ENCODE measurements around the gene PLXNA2.

PLXNA2 gene

DNA sequence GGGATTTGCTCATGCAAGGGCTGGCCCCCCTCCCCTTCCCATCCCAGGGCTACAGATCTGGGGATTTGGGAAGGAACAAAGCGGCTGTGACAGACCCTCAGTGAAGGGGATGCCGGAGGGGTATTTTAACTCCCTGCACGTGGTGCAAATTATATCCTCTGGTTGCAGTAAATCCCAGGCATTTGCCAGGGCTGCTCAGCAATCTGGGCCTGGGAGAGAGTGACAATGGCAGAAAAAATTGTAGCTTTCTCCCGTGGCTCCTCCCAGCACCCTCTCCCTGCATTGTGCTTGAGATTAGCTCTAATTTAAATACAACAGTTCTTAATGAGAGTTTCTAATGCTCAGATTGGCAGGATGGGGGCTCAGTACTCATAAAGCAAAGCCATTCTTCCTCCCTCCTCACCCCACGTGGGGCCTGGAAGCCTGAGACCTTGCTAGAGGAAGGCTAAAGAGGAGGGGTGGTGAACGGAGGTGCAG is 203.3 kb downstream of the PLXNA2 start:
- no peak for ATAC-seq
- no peak for TF ChIP-seq PPARA (CRISPR knock-in tag; IDR thresholded peaks at IDR 0.05; ENCODE audit: borderline replicate concordance)

DNA sequence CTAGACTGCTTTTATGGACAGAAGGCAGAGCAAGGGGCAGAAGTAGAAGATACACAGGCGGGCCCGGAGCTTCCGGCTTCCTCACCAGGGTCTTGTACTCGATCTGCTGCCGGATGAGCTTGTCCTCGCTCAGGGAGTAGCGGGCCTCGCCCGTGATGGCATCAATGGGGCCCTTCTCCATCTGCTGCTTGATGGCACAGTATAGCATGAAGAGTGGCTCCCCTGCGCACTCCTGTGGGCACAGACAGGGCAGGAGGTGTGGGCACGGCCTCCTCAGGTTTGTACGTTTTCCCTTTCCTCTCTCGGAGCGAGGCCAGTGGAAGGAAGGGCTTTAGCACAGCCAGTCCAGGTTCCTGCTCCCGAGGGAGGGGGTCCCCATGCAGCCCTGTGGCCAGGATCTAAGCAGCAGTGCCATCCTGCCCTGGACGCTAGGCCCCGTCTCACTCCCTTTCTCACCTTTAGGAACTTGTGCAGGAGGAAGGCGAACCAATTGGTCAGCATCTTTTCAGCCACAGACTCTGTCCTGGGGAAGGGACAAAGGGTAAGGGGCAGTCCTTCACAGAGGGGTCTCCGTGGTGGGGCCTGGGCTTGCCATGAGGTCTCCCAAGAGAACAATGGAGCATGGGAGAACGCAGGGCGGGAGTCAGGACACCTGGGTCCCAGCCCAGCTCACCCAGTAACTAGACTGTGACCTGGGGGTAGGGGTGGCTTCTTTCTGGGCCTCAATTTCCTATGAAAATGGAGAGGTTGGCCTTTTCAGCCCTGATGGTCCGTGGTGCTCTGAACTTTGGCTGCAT is 204.4 kb downstream of the PLXNA2 start:
- TF ChIP-seq CSDC2 (CRISPR knock-in tag; IDR thresholded peaks at IDR 0.05) (no peak), ZFP30 (CRISPR knock-in tag; IDR thresholded peaks at IDR 0.05) (no peak), ZC3H10 (CRISPR knock-in tag; IDR thresholded peaks at IDR 0.05) (no peak), RARB (CRISPR knock-in tag; IDR thresholded peaks at IDR 0.05) (no peak), ISL1 (CRISPR knock-in tag; IDR thresholded peaks at IDR 0.05) (no peak), ZNF565 (CRISPR knock-in tag; conservative IDR thresholded peaks at IDR 0.05; ENCODE audit: low read depth) (no peak), PPARA (CRISPR knock-in tag; IDR thresholded peaks at IDR 0.05; ENCODE audit: borderline replicate concordance) (no peak), TCF4 (CRISPR knock-in tag; IDR thresholded peaks at IDR 0.05; ENCODE audit: borderline replicate concordance) (no peak), TOX (CRISPR knock-in tag; IDR thresholded peaks at IDR 0.05; ENCODE audit: borderline replicate concordance) (no peak), ZNF70 (CRISPR knock-in tag; IDR thresholded peaks at IDR 0.05) (no peak), ESRRG (CRISPR knock-in tag; IDR thresholded peaks at IDR 0.05) (no peak), ZNF8 (CRISPR knock-in tag; IDR thresholded peaks at IDR 0.05) (no peak), SNAI2 (CRISPR knock-in tag; IDR thresholded peaks at IDR 0.05) (no peak)
- TF ChIP-seq, protein P1, sequence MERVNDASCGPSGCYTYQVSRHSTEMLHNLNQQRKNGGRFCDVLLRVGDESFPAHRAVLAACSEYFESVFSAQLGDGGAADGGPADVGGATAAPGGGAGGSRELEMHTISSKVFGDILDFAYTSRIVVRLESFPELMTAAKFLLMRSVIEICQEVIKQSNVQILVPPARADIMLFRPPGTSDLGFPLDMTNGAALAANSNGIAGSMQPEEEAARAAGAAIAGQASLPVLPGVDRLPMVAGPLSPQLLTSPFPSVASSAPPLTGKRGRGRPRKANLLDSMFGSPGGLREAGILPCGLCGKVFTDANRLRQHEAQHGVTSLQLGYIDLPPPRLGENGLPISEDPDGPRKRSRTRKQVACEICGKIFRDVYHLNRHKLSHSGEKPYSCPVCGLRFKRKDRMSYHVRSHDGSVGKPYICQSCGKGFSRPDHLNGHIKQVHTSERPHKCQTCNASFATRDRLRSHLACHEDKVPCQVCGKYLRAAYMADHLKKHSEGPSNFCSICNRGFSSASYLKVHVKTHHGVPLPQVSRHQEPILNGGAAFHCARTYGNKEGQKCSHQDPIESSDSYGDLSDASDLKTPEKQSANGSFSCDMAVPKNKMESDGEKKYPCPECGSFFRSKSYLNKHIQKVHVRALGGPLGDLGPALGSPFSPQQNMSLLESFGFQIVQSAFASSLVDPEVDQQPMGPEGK (CRISPR knock-in tag; IDR thresholded peaks at IDR 0.05; ENCODE audit: borderline replicate concordance): no peak
- TF ChIP-seq, protein P2, sequence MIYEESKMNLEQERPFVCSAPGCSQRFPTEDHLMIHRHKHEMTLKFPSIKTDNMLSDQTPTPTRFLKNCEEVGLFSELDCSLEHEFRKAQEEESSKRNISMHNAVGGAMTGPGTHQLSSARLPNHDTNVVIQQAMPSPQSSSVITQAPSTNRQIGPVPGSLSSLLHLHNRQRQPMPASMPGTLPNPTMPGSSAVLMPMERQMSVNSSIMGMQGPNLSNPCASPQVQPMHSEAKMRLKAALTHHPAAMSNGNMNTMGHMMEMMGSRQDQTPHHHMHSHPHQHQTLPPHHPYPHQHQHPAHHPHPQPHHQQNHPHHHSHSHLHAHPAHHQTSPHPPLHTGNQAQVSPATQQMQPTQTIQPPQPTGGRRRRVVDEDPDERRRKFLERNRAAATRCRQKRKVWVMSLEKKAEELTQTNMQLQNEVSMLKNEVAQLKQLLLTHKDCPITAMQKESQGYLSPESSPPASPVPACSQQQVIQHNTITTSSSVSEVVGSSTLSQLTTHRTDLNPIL (CRISPR knock-in tag; IDR thresholded peaks at IDR 0.05; ENCODE audit: low read depth): no peak
- TF ChIP-seq, protein P3, sequence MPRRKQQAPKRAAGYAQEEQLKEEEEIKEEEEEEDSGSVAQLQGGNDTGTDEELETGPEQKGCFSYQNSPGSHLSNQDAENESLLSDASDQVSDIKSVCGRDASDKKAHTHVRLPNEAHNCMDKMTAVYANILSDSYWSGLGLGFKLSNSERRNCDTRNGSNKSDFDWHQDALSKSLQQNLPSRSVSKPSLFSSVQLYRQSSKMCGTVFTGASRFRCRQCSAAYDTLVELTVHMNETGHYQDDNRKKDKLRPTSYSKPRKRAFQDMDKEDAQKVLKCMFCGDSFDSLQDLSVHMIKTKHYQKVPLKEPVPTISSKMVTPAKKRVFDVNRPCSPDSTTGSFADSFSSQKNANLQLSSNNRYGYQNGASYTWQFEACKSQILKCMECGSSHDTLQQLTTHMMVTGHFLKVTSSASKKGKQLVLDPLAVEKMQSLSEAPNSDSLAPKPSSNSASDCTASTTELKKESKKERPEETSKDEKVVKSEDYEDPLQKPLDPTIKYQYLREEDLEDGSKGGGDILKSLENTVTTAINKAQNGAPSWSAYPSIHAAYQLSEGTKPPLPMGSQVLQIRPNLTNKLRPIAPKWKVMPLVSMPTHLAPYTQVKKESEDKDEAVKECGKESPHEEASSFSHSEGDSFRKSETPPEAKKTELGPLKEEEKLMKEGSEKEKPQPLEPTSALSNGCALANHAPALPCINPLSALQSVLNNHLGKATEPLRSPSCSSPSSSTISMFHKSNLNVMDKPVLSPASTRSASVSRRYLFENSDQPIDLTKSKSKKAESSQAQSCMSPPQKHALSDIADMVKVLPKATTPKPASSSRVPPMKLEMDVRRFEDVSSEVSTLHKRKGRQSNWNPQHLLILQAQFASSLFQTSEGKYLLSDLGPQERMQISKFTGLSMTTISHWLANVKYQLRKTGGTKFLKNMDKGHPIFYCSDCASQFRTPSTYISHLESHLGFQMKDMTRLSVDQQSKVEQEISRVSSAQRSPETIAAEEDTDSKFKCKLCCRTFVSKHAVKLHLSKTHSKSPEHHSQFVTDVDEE (CRISPR knock-in tag; IDR thresholded peaks at IDR 0.05): no peak
- TF ChIP-seq, protein P4, sequence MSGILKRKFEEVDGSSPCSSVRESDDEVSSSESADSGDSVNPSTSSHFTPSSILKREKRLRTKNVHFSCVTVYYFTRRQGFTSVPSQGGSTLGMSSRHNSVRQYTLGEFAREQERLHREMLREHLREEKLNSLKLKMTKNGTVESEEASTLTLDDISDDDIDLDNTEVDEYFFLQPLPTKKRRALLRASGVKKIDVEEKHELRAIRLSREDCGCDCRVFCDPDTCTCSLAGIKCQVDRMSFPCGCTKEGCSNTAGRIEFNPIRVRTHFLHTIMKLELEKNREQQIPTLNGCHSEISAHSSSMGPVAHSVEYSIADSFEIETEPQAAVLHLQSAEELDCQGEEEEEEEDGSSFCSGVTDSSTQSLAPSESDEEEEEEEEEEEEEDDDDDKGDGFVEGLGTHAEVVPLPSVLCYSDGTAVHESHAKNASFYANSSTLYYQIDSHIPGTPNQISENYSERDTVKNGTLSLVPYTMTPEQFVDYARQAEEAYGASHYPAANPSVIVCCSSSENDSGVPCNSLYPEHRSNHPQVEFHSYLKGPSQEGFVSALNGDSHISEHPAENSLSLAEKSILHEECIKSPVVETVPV (CRISPR knock-in tag; IDR thresholded peaks at IDR 0.05): no peak
- ATAC-seq: no peak

DNA sequence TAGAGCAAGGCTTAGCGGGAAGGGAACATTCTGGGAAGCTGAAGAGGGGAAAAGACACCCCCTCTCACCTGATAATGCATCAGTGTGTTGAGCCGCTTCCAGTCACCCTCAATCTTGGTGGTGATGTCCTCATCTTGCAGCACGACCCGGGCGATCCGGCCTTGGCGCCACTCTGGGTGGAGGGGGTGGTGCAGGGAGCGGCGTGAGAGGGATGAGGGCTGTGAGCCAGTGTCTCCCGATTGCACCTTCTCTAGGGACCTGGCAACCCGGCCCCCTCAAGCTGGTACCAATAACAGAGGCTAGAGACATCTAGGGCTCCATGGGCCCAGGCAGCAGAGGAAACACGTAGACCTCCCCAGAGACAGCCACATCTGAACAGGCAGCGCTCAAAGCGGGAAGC is 205.9 kb downstream of the PLXNA2 start:
- no peak for ATAC-seq
- TF ChIP-seq ARNTL (CRISPR knock-in tag; IDR thresholded peaks at IDR 0.05; ENCODE audit: borderline replicate concordance, low read depth) (no peak), SNAI2 (CRISPR knock-in tag; IDR thresholded peaks at IDR 0.05) (no peak), PPARA (CRISPR knock-in tag; IDR thresholded peaks at IDR 0.05; ENCODE audit: borderline replicate concordance) (no peak), ZC3H10 (CRISPR knock-in tag; IDR thresholded peaks at IDR 0.05) (no peak), GLIS3 (CRISPR knock-in tag; IDR thresholded peaks at IDR 0.05) (no peak), OSR1 (CRISPR knock-in tag; IDR thresholded peaks at IDR 0.05) (no peak), ZNF565 (CRISPR knock-in tag; conservative IDR thresholded peaks at IDR 0.05; ENCODE audit: low read depth) (no peak), ZFP30 (CRISPR knock-in tag; IDR thresholded peaks at IDR 0.05) (no peak), ZNF70 (CRISPR knock-in tag; IDR thresholded peaks at IDR 0.05) (no peak), ISL1 (CRISPR knock-in tag; IDR thresholded peaks at IDR 0.05) (no peak)
- TF ChIP-seq, protein P4 (CRISPR knock-in tag; IDR thresholded peaks at IDR 0.05): no peak
- TF ChIP-seq, protein P1 (CRISPR knock-in tag; IDR thresholded peaks at IDR 0.05; ENCODE audit: borderline replicate concordance): no peak
- TF ChIP-seq, protein P3 (CRISPR knock-in tag; IDR thresholded peaks at IDR 0.05): no peak
- TF ChIP-seq, protein P2 (CRISPR knock-in tag; IDR thresholded peaks at IDR 0.05; ENCODE audit: low read depth): no peak
